Gastrocnemius medialis (tissue), 4 donors: ENCODE results near the gene AGBL1.

Source experiments
- CTCF ChIP-seq, 5 experiments: fragments of 450-650 bp in 3 of 5; fragments of 200-600 bp in 2 of 5; sonication (generic) in 2 of 5; IDR thresholded peaks in 4 of 5; conservative IDR thresholded peaks in 1 of 5; 1 replicate in 4 of 5; 2 replicates in 1 of 5; pipeline ENCODE4 v1.5.1; 2016 to 2019; ENCODE audit warnings: antibody characterized with exemption in 5 of 5, mild to moderate bottlenecking in 3 of 5, moderate library complexity in 3 of 5
- POLR2A ChIP-seq, 2 donors: fragments of 450-650 bp; IDR thresholded peaks; one replicate each; pipeline ENCODE4 v1.6.1; 2017; ENCODE audit warnings: antibody characterized with exemption in 2 of 2, mild to moderate bottlenecking in 2 of 2, moderate library complexity in 2 of 2

- TF ChIP-seq CTCF (IDR thresholded peaks at IDR 0.05 in 4 of 5, conservative IDR thresholded peaks at IDR 0.05 in 1 of 5) (no peak), POLR2A (IDR thresholded peaks at IDR 0.05) (no peak)
These were observed 833.0 kb downstream of the AGBL1 start for GRCh38 chr15:86912661-86913060.
